Naive thymus-derived CD8-positive, alpha-beta T cell (primary cell): ENCODE data around the gene UNC80. TPM values are rescaled to one million over a fixed set of nuclear protein-coding genes. Genes with fewer than 3 reads are reported as not detected.

Source experiments
- ATAC-seq, 2 donors: fragments of 150-1000 bp; cut with Tn5 transposase in 1 of 2; sonication (Bioruptor Pico), chemical (Tn5 transposase) in 1 of 2; 1 replicate in 1 of 2; 2 replicates in 1 of 2; pipeline ENCODE4 v1.10.0; 2021; ENCODE audit warnings: mild to moderate bottlenecking in 2 of 2, moderate library complexity in 2 of 2
- POLR2A ChIA-PET: fragments of 350-600 bp; sonication (Branson Sonifier 250); formaldehyde crosslinking; loops from one replicate; lab custom pipeline; 2021; ENCODE audit warnings: antibody characterized with exemption; lab: Charles Lee
- DNase-seq, 10 donors: peaks; one replicate each; pipeline versions ENCODE4 v3.0.0 to v3.0.0-alpha.2; 2020 to 2022
- H3K27ac Mint-ChIP-seq, 10 donors: one replicate each; pipeline ENCODE4 v1.8.0; 2020 to 2022; ENCODE audit warnings: mild to moderate bottlenecking in 10 of 10, mixed read lengths in 10 of 10, moderate library complexity in 4 of 10, inconsistent platforms in 1 of 10
- H3K27me3 Mint-ChIP-seq, 5 donors: one replicate each; pipeline ENCODE4 v1.8.0; 2021 to 2022; ENCODE audit warnings: mixed read lengths in 5 of 5
- H3K36me3 Mint-ChIP-seq, 3 donors: one replicate each; pipeline ENCODE4 v1.8.0; 2020 to 2022; ENCODE audit warnings: mixed read lengths in 3 of 3, mild to moderate bottlenecking in 2 of 3, inconsistent platforms in 1 of 3
- H3K4me1 Mint-ChIP-seq, 4 donors: one replicate each; pipeline ENCODE4 v1.8.0; 2021 to 2022; ENCODE audit warnings: mixed read lengths in 4 of 4
- H3K4me3 Mint-ChIP-seq, 10 donors: one replicate each; pipeline ENCODE4 v1.8.0; 2020 to 2022; ENCODE audit warnings: mild to moderate bottlenecking in 10 of 10, mixed read lengths in 10 of 10, moderate library complexity in 6 of 10, inconsistent platforms in 1 of 10
- H3K9me3 Mint-ChIP-seq, 9 donors: one replicate each; pipeline ENCODE4 v1.8.0; 2020 to 2022; ENCODE audit warnings: mixed read lengths in 9 of 9, mild to moderate bottlenecking in 3 of 9, inconsistent platforms in 1 of 9, moderate library complexity in 1 of 9
- polyA plus RNA-seq, 3 donors: library from polyadenylated mRNA; unstranded; fragments of 300-500 nt; fragmentation: Illumina TruSeq; gene quantifications; one replicate each; pipeline ENCODE4 v1.2.3, GENCODE V29; 2021
- total RNA-seq, 8 experiments: library from RNA in 2 of 8; stranded (reverse) in 2 of 8; gene quantifications; one replicate each; pipeline ENCODE4 v1.2.3 and lab custom pipeline; 2021 to 2026

UNC80 gene
- total and polyA plus RNA-seq, 5 experiments from 2014 or later = not detected

DNA sequence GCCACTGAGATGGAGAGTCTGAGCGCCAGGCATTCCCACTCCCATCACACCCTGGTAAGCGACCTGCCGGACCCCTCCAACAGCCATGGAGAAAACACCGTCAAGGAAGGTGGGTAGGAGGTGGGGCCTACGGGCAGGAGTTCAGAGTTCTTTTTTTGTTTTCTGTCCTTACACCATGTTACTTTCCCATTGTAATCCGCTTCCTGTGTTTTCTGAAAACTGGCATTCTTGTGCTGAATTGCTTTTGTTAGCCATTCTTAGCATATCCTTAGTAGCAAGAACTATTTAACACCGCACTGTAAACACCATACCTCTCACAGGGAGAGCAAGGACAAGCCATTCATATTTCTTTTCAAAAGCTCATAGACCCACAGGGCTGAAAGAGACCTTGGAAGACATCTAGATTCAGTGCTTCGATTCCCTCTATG lies 46.2 kb downstream of the UNC80 start:
- POLR2A ChIA-PET = no interaction called here
- no peak overlapping the region for H3K27ac Mint-ChIP-seq
- H3K27me3 Mint-ChIP-seq = peaks cover 0 to 8% (median 0%) of the 10 kb centered on the region in 5 donors
- DNase-seq = no peak
- H3K36me3 Mint-ChIP-seq = no peaks in the 10 kb centered on the region
- H3K4me3 Mint-ChIP-seq = no peak overlapping the region
- ATAC-seq = no peak
- peaks cover 0 to 11% (median 0%) of the 10 kb centered on the region in 9 donors for H3K9me3 Mint-ChIP-seq
- H3K4me1 Mint-ChIP-seq = no peaks in the 10 kb centered on the region

DNA sequence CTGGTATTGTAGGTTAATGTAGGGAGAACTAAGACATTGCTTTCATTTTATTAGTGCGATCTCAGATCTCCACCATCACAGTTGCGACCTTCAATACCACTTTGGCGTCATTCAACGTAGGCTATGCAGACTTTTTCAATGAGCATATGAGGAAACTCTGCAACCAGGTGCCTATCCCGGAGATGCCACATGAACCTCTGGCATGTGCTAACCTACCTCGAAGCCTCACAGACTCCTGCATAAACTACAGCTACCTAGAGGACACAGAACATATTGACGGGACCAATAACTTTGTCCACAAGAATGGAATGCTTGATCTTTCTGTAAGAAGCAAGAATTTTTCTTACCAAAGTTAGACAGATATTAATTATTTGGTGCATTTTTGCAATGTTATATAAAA lies 47.3 kb downstream of the UNC80 start:
- no peaks in the 10 kb centered on the region for H3K36me3 Mint-ChIP-seq
- peaks cover 0 to 11% (median 0%) of the 10 kb centered on the region in 9 donors for H3K9me3 Mint-ChIP-seq
- H3K4me1 Mint-ChIP-seq = no peaks in the 10 kb centered on the region
- ATAC-seq (no peak), DNase-seq (no peak)
- H3K27ac Mint-ChIP-seq = no peak overlapping the region
- no peak overlapping the region for H3K4me3 Mint-ChIP-seq
- peaks cover 0 to 8% (median 0%) of the 10 kb centered on the region in 5 donors for H3K27me3 Mint-ChIP-seq
- POLR2A ChIA-PET = no interaction called here

DNA sequence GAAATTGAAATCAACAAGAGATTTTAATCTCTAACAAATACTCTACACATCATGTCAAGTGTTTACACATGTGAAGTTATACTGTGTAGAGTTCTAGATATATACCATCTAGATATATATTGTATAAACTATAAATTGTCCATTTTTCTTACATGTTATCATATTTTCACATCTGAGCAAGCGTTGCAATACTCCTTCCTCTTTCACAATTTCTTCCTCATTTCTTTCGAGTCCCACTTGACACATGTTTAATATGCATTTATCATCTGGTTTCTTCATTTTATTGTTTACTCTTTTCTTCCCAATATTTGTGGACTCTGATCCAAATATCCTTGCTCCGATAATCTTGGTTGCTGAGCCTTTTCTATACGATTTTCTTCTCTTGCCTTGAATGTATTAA lies 50.2 kb downstream of the UNC80 start:
- H3K4me1 Mint-ChIP-seq = no peaks in the 10 kb centered on the region
- POLR2A ChIA-PET = no interaction called here
- no peak overlapping the region for H3K4me3 Mint-ChIP-seq
- H3K36me3 Mint-ChIP-seq = no peaks in the 10 kb centered on the region
- no peak overlapping the region for H3K27ac Mint-ChIP-seq
- no peak for ATAC-seq
- H3K27me3 Mint-ChIP-seq = peaks cover 0 to 14% (median 0%) of the 10 kb centered on the region in 5 donors
- no peak for DNase-seq
- peaks cover 0 to 11% (median 0%) of the 10 kb centered on the region in 9 donors for H3K9me3 Mint-ChIP-seq

DNA sequence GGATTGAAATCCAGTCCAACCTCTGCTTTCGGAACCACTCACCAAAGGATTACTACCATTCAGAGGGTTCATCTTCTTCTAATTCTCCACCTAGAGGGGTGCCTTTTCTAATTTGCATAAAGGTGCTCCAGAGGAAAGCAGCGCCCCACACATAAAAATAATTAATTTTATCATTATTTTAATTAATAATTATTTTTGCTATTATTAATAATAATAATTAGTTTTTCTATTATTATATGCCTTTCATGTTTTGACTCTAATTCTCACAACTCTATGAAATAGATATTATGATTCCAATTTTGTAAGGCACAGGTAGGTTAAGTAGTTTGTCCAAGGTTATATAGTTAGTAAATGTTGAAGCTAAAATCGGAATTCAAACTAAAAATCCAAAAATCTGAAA lies 51.9 kb downstream of the UNC80 start:
- no peak overlapping the region for H3K4me3 Mint-ChIP-seq
- ATAC-seq = no peak
- POLR2A ChIA-PET = no interaction called here

DNA sequence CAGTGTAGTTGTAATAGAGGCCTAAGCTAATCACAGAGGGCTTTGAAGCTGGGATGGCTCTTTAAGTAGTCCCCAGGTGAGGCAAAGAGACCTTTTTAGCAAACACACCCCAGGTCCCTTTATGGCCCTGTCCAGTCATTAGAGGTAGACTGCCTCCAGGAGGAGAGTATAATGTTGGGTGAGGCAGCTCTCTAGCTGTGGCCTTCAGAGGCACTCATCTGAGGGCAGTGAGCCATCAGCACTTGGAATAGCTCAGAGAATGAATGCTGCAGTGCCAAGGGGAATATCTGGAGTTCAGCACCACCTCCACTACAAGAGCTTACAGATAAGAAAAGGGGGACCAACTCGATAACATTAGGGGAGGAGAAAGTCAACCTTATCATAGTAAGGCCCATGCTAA lies 52.8 kb downstream of the UNC80 start:
- H3K4me3 Mint-ChIP-seq = no peak overlapping the region

More for the DNA sequence above, 51.9 kb downstream of the UNC80 start:
- Mint-ChIP-seq H3K36me3 (no peaks in the 10 kb centered on the region), H3K9me3 (peaks cover 0 to 11% (median 0%) of the 10 kb centered on the region in 9 donors), H3K27ac (no peak overlapping the region), H3K4me1 (no peaks in the 10 kb centered on the region), H3K27me3 (peaks cover 0 to 8% (median 0%) of the 10 kb centered on the region in 5 donors)
- DNase-seq = no peak

DNA sequence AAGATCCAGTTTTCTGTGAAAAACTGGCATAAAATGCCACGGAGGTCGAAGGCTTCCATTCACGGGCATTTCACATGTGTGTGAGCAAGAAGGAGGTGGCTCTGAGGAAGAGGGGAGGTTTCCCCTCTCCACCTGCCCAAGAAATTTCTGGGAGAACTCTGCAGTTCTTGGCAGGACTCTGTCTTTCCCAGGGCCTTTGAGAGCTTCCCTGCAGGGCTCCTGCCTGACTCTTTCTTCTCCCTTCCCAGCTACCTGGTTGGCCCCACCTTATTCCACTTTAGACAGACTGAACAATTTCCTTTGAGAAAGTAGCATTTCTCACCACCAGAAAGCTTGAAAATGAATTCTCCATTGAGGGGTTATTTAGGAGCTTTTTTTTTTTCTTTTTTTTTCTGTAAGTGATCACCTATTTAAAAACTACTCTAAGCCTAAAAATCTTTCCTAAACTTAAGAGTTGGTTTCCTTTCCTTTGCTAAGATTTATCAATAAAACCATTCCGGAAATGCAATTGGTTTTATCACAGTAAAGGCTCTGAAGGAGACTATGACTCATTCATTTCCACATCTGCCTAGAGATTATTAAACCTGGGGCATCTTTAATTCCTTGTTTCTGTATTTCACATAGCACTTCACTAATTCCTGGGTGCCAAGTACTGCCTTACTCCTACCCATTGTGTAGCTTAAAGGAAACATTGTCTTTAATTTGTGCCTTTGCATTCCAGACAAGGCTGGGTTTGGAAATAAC lies 59.3 kb downstream of the UNC80 start:
- no peak for ATAC-seq
- H3K4me3 Mint-ChIP-seq = no peak overlapping the region
- no peak for DNase-seq
- H3K27me3 Mint-ChIP-seq = peaks cover 0 to 2% (median 0%) of the 10 kb centered on the region in 5 donors
- H3K9me3 Mint-ChIP-seq = peaks cover 0 to 2% (median 0%) of the 10 kb centered on the region in 9 donors
- H3K36me3 Mint-ChIP-seq = no peaks in the 10 kb centered on the region
- POLR2A ChIA-PET = no interaction called here
- H3K27ac Mint-ChIP-seq = no peak overlapping the region
- no peaks in the 10 kb centered on the region for H3K4me1 Mint-ChIP-seq

More for the DNA sequence above, 52.8 kb downstream of the UNC80 start:
- H3K4me1 Mint-ChIP-seq = no peaks in the 10 kb centered on the region
- H3K36me3 Mint-ChIP-seq = no peaks in the 10 kb centered on the region
- ATAC-seq (no peak), DNase-seq (no peak)
- H3K27me3 Mint-ChIP-seq = peaks cover 0 to 8% (median 0%) of the 10 kb centered on the region in 5 donors
- POLR2A ChIA-PET = no interaction called here
- H3K27ac Mint-ChIP-seq = no peak overlapping the region
- peaks cover 0 to 11% (median 0%) of the 10 kb centered on the region in 9 donors for H3K9me3 Mint-ChIP-seq

DNA sequence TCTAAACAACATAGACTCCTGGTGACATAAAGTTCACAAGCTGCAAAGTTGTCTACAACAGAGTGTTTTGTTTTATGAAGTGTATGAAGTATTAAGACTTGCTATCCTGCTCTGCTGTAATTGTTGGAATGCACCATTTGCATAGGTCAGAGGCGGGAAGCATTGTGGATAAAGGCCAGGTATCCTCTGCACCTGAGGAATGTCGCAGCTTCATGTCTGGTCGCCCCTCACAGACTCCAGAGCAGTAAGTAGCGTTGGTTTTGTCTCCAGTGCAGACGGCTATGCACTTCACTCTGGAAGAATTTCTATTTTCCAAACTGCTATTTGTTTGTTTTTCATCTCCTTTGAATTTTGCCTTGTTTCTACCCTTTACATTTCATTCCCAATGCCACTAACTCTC lies 63.1 kb downstream of the UNC80 start:
- POLR2A ChIA-PET = no interaction called here
- Mint-ChIP-seq H3K27ac (no peak overlapping the region), H3K4me1 (no peaks in the 10 kb centered on the region), H3K9me3 (peaks cover 0 to 7% (median 0%) of the 10 kb centered on the region in 9 donors), H3K36me3 (no peaks in the 10 kb centered on the region), H3K27me3 (peaks cover 0 to 5% (median 0%) of the 10 kb centered on the region in 5 donors), H3K4me3 (no peak overlapping the region)
- no peak for ATAC-seq
- no peak for DNase-seq

DNA sequence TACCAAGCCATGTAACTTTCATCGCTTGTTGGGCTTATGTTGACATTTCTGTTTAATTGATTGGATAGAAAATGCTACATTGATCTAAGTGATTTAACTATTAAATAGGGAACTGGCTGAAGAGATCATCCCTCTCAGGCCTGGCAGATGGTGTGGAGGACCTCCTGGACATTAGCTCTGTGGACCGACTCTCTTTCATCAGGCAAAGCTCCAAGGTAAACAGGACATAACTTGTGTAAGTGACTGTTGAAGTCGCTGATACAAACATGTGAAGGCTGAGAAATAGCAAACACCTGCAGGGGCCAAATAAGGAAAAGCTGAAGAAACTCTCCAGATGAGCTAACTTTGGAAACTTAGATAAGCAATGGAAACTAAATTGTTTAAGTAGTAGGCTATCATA lies 68.8 kb downstream of the UNC80 start:
- Mint-ChIP-seq H3K36me3 (no peaks in the 10 kb centered on the region), H3K4me1 (no peaks in the 10 kb centered on the region), H3K27me3 (peaks cover 0 to 6% (median 0%) of the 10 kb centered on the region in 5 donors), H3K4me3 (no peak overlapping the region), H3K9me3 (peaks cover 0 to 11% (median 0%) of the 10 kb centered on the region in 9 donors), H3K27ac (no peak overlapping the region)
- POLR2A ChIA-PET = no interaction called here
- no peak for ATAC-seq
- DNase-seq = no peak

DNA sequence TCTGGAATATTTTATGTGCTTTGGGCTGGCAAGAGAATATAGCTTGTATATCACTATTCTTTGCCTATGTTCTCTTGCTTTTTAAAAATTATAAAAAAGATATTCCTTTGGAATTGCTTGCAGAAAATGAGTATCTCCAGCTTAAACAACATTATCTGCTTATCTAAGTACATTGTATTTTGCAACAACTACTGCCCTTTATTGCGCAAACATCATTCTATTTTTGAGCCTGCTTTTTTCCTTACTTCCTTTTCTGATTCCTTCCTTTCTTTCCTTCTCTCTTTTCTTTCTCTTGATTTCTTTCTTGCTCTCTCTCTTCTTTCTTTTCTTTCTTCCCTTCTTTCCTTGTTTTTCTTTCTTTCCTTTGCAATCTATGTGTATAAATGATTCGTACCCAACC lies 74.0 kb downstream of the UNC80 start:
- H3K36me3 Mint-ChIP-seq = no peaks in the 10 kb centered on the region
- peaks cover 0 to 4% (median 0%) of the 10 kb centered on the region in 9 donors for H3K9me3 Mint-ChIP-seq
- peaks cover 0 to 4% (median 2%) of the 10 kb centered on the region in 5 donors for H3K27me3 Mint-ChIP-seq
- no peak overlapping the region for H3K27ac Mint-ChIP-seq
- H3K4me1 Mint-ChIP-seq = no peaks in the 10 kb centered on the region
- ATAC-seq (no peak), DNase-seq (no peak)
- POLR2A ChIA-PET = no interaction called here
- H3K4me3 Mint-ChIP-seq = no peak overlapping the region

DNA sequence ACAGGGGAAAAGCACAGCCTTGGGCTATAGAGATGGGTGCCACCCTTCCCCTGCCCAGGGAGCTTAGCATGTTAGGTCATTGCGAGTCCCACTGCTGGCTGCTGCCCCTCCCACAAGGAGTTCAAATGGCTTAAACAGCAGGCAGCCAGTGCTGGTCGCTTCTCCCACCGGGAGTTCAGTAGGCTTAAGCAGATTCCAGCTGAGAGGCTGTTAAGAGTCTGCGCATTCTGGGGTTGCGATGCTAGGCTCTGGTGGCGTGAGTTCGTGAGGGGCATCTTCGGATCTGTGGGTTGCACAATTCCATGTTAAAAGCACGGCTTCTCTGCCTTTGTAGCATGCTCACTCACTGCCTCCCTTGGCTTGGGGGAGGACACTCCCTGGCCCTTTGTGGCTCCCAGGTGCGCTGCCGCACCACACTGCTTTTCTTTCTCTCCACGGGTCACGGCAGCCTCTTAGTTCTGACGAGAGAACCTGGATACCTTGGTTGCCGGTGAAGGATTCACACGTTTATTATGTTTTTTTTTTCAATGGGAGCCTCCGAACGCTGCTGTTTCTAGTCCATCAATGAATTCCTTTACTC lies 93.2 kb downstream of the UNC80 start:
- Mint-ChIP-seq H3K4me1 (no peaks in the 10 kb centered on the region), H3K27me3 (peaks cover 0 to 10% (median 3%) of the 10 kb centered on the region in 5 donors), H3K4me3 (no peak overlapping the region), H3K9me3 (peaks cover 0 to 29% (median 9%) of the 10 kb centered on the region in 9 donors), H3K36me3 (peaks cover 0 to 16% (median 0%) of the 10 kb centered on the region in 3 donors), H3K27ac (no peak overlapping the region)
- ATAC-seq (no peak), DNase-seq (no peak)
- POLR2A ChIA-PET = no interaction called here

DNA sequence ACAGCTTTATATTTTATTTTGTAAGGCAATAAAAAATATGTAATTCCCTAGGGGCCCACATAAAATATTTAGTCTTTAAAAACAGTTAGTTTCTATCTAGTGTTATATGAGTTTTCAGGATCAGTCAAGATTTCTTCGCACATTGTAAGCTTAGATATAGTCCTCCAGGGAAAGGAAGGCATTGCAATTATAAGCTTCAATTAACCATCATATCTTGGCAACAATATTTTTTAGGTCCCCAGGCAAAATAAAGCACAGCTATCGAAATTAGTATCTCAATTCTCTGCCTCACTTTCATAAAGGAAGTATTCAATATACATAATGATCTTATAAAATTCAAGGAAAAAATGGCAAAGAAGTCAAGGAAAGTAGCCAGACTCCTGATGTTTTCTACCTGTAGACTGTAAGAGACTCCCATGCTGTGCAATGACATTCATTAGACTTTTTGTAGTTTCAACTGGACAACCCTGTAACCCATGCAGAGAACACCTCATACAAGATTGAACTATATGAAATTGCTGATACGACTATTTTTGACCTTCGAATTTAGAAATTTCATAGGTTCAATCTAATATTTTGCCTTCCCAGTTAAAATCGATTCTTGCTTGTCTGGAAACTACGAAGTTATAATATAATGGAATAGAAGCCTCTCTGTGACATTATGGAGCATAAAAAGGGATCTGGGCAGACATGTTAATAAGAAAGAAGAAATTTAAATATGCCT lies 96.8 kb downstream of the UNC80 start:
- Mint-ChIP-seq H3K36me3 (peaks cover 0 to 14% (median 0%) of the 10 kb centered on the region in 3 donors), H3K4me3 (no peak overlapping the region), H3K27me3 (peaks cover 0 to 5% (median under 1%) of the 10 kb centered on the region in 5 donors), H3K4me1 (no peaks in the 10 kb centered on the region), H3K9me3 (peaks cover 0 to 16% (median 3%) of the 10 kb centered on the region in 9 donors), H3K27ac (no peak overlapping the region)
- DNase-seq (no peak), ATAC-seq (no peak)
- POLR2A ChIA-PET = no interaction called here

DNA sequence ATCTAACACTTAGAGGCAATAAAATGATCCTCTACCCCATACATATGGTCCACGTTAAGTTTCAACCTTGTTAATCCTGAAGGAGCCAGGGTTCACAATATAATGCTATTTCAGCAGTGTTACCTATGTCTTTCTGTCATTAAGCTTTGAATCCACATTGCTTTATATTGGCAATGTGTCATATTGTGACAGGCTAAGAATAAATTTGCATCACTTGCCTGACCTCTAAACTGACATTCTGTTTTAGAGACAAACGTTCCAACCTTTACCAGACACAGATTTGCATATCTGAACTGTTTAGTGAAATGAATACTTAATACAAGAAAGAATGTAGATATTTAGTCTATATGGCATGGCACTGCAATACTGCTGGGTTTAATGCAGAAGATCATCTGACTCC lies 98.4 kb downstream of the UNC80 start:
- Mint-ChIP-seq H3K36me3 (peaks cover 0 to 9% (median 0%) of the 10 kb centered on the region in 3 donors), H3K27me3 (peaks cover 0 to 6% (median 0%) of the 10 kb centered on the region in 5 donors), H3K9me3 (peaks cover 0 to 10% (median 2%) of the 10 kb centered on the region in 9 donors), H3K4me1 (no peaks in the 10 kb centered on the region), H3K27ac (no peak overlapping the region), H3K4me3 (no peak overlapping the region)
- ATAC-seq = no peak
- no peak for DNase-seq
- POLR2A ChIA-PET = no interaction called here

DNA sequence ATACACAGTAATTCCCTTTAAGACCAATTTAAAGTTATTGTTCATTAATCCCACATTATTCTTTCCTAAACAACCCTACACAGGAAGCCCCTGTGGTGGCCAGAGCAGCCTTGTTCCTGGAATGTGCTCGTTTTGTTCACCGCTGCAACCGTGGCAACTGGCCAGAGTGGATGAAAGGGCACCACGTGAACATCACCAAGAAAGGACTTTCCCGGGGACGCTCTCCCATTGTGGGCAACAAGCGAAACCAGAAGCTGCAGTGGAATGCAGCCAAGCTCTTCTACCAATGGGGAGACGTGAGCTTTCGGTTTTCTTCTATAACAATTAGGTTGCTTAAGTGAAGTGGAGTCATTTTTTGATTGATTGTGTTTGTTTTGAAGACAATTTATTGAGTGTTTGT lies 101.0 kb downstream of the UNC80 start:
- POLR2A ChIA-PET = no interaction called here
- Mint-ChIP-seq H3K4me3 (no peak overlapping the region), H3K27ac (no peak overlapping the region), H3K36me3 (no peaks in the 10 kb centered on the region), H3K27me3 (peaks cover 0 to 13% (median 3%) of the 10 kb centered on the region in 5 donors), H3K4me1 (no peaks in the 10 kb centered on the region), H3K9me3 (peaks cover 0 to under 1% (median 0%) of the 10 kb centered on the region in 9 donors)
- ATAC-seq (no peak), DNase-seq (no peak)
